ENCODE data around the gene PCNX4.

DNA sequence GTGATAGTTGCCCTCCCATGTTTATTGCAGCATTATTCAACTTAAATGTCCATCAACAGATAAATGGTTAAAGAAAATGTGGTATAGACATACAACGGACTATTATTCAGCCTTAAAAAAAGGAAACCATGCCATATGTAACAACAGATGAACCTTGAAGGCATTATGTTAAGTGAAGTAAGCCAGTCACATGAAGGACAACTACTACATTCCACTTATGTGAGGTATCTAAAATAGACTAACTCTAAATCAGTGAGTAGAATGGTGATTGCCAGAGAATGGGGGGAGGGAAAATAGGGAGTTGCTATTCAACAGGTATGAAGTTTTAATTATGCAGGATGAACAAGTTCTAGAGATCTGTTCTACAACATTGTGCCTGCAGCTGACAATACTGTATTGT lies 10.1 kb downstream of the PCNX4 start:
- TF ChIP-seq CTCF (conservative IDR thresholded peaks at IDR 0.05) (no peak), EZH2 (IDR thresholded peaks at IDR 0.05; ENCODE audit: low read depth) (no peak)

Measured in PC-9 (cell line).